Measurements from ENCODE around the gene DAG1. TPM values are rescaled to one million over a fixed set of nuclear protein-coding genes. Genes with fewer than 3 reads are reported as not detected.
A peak's percentile ranks its signal among the peaks of the same experiment; 100 is the strongest.

Gene DAG1
- total RNA-seq, 1 experiment from 2014 or later: 226 TPM

GRCh38 chr3:49509028-49509561 is 39.0 kb downstream of the DAG1 start:
- no TSS peak for BruUV-seq (replicated peaks)
- Mint-ChIP-seq H3K27ac (ENCODE audit: unreplicated experiment) (no peak overlapping the region), H3K27me3 (ENCODE audit: unreplicated experiment) (no peaks in the 10 kb centered on the region), H3K4me3 (ENCODE audit: low read depth, unreplicated experiment) (no peak overlapping the region), H3K36me3 (ENCODE audit: insufficient read depth, unreplicated experiment) (peaks cover 21% of the 10 kb centered on the region), H3K4me1 (ENCODE audit: low read depth, unreplicated experiment) (peaks cover 12% of the 10 kb centered on the region), H3K9me3 (ENCODE audit: low read depth, unreplicated experiment) (no peaks in the 10 kb centered on the region)
- CTCF ChIA-PET: no interaction called here
- DNase-seq: no peak
- intact Hi-C loops (cut with micrococcal nuclease; ENCODE audit: unreplicated experiment): no loop called here
- TF ChIP-seq CTCF (IDR thresholded peaks at IDR 0.05; ENCODE audit: unreplicated experiment): no peak

- no TSS peak for BruUV-seq (replicated peaks)
Observed at GRCh38 chr3:49511639-49512038, 41.6 kb downstream of the DAG1 start.

GRCh38 chr3:49512781-49513355 is 42.8 kb downstream of the DAG1 start:
- Mint-ChIP-seq H3K9me3 (ENCODE audit: low read depth, unreplicated experiment) (no peaks in the 10 kb centered on the region), H3K4me3 (ENCODE audit: low read depth, unreplicated experiment) (no peak overlapping the region), H3K27ac (ENCODE audit: unreplicated experiment) (peak overlapping the region; percentile 33), H3K36me3 (ENCODE audit: insufficient read depth, unreplicated experiment) (peaks cover 43% of the 10 kb centered on the region), H3K4me1 (ENCODE audit: low read depth, unreplicated experiment) (peaks cover 28% of the 10 kb centered on the region), H3K27me3 (ENCODE audit: unreplicated experiment) (no peaks in the 10 kb centered on the region)
- CTCF ChIA-PET: interaction anchor here (0.9 kb wide), 1 partner anchor 19 kb away, joined by 4 read pairs; no protein-coding TSS in a partner anchor
- BruUV-seq (replicated peaks): no TSS peak
- TF ChIP-seq CTCF (IDR thresholded peaks at IDR 0.05; ENCODE audit: unreplicated experiment): no peak
- DNase-seq: no peak
- intact Hi-C loops (cut with micrococcal nuclease; ENCODE audit: unreplicated experiment): loop anchor here (5.0 kb wide), 1 partner anchor 41 kb away; the partner anchor contains the start of gene DAG1

More at GRCh38 chr3:49511639-49512038, 41.6 kb downstream of the DAG1 start:
- intact Hi-C loops (cut with micrococcal nuclease; ENCODE audit: unreplicated experiment): loop anchor here (5.0 kb wide), 1 partner anchor 39 kb away; the partner anchor contains the start of gene DAG1
- H3K27ac Mint-ChIP-seq (ENCODE audit: unreplicated experiment): no peak overlapping the region
- H3K4me3 Mint-ChIP-seq (ENCODE audit: low read depth, unreplicated experiment): no peak overlapping the region
- TF ChIP-seq CTCF (IDR thresholded peaks at IDR 0.05; ENCODE audit: unreplicated experiment): no peak
- CTCF ChIA-PET: no interaction called here
- DNase-seq: no peak
- peaks cover 20% of the 10 kb centered on the region for H3K4me1 Mint-ChIP-seq (ENCODE audit: low read depth, unreplicated experiment)
- H3K27me3 Mint-ChIP-seq (ENCODE audit: unreplicated experiment): no peaks in the 10 kb centered on the region
- no peaks in the 10 kb centered on the region for H3K9me3 Mint-ChIP-seq (ENCODE audit: low read depth, unreplicated experiment)
- peaks cover 34% of the 10 kb centered on the region for H3K36me3 Mint-ChIP-seq (ENCODE audit: insufficient read depth, unreplicated experiment)

- intact Hi-C loops (cut with micrococcal nuclease; ENCODE audit: unreplicated experiment): loop anchor here (5.0 kb wide), 1 partner anchor 41 kb away; the partner anchor contains the start of gene DAG1
- Mint-ChIP-seq H3K36me3 (ENCODE audit: insufficient read depth, unreplicated experiment) (peaks cover 50% of the 10 kb centered on the region), H3K4me3 (ENCODE audit: low read depth, unreplicated experiment) (no peak overlapping the region), H3K9me3 (ENCODE audit: low read depth, unreplicated experiment) (no peaks in the 10 kb centered on the region), H3K27me3 (ENCODE audit: unreplicated experiment) (no peaks in the 10 kb centered on the region), H3K4me1 (ENCODE audit: low read depth, unreplicated experiment) (peaks cover 36% of the 10 kb centered on the region), H3K27ac (ENCODE audit: unreplicated experiment) (peak overlapping the region; percentile 39)
- BruUV-seq (replicated peaks): no TSS peak
- no peak for TF ChIP-seq CTCF (IDR thresholded peaks at IDR 0.05; ENCODE audit: unreplicated experiment)
- DNase-seq: no peak
- CTCF ChIA-PET: interaction anchor here (0.9 to 1.1 kb wide), 2 partner anchors 10 to 20 kb away, joined by 4 read pairs; no protein-coding TSS in a partner anchor
Observed at GRCh38 chr3:49513494-49514124, 43.5 kb downstream of the DAG1 start.

Measured in Calu3 (cell line).